ENCODE data around the gene PARD6B. TPM values are rescaled to one million over a fixed set of nuclear protein-coding genes. Genes with fewer than 3 reads are reported as not detected.

Gene PARD6B
- total RNA-seq, 1 donor from 2014 or later, result 7.1 TPM

DNA sequence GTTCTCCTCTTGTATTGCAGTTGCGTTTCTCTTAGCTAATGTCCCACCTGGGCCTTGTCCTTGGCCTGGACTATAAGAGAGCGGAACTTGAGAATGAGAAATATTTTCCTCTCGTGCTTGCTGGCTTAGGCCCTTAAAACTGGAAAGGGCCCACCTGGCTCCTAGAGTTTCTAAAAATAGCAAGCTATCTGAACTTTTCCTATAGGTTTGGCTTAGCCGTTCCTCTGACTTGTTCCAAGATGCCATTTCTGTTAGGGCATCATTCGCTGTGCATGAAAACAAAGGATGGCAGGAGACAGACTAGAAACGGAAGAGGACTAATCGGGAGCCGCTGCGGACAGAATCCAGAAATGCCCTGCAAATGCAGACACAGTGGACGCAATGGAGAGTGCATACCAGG is 44.6 kb upstream of the PARD6B start:
- no peak for DNase-seq (ENCODE audit: low spot score)
- Mint-ChIP-seq H3K4me3 (ENCODE audit: unreplicated experiment) (no peak overlapping the region), H3K4me1 (ENCODE audit: unreplicated experiment) (peaks cover 22% of the 10 kb centered on the region), H3K27ac (ENCODE audit: unreplicated experiment) (no peak overlapping the region), H3K27me3 (ENCODE audit: unreplicated experiment) (peaks cover 5% of the 10 kb centered on the region), H3K9me3 (ENCODE audit: unreplicated experiment) (no peaks in the 10 kb centered on the region), H3K36me3 (ENCODE audit: low read depth, unreplicated experiment) (peaks cover 4% of the 10 kb centered on the region)
- TF ChIP-seq, protein P1, sequence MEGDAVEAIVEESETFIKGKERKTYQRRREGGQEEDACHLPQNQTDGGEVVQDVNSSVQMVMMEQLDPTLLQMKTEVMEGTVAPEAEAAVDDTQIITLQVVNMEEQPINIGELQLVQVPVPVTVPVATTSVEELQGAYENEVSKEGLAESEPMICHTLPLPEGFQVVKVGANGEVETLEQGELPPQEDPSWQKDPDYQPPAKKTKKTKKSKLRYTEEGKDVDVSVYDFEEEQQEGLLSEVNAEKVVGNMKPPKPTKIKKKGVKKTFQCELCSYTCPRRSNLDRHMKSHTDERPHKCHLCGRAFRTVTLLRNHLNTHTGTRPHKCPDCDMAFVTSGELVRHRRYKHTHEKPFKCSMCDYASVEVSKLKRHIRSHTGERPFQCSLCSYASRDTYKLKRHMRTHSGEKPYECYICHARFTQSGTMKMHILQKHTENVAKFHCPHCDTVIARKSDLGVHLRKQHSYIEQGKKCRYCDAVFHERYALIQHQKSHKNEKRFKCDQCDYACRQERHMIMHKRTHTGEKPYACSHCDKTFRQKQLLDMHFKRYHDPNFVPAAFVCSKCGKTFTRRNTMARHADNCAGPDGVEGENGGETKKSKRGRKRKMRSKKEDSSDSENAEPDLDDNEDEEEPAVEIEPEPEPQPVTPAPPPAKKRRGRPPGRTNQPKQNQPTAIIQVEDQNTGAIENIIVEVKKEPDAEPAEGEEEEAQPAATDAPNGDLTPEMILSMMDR (IDR thresholded peaks at IDR 0.05; ENCODE audit: unreplicated experiment), result no peak

DNA sequence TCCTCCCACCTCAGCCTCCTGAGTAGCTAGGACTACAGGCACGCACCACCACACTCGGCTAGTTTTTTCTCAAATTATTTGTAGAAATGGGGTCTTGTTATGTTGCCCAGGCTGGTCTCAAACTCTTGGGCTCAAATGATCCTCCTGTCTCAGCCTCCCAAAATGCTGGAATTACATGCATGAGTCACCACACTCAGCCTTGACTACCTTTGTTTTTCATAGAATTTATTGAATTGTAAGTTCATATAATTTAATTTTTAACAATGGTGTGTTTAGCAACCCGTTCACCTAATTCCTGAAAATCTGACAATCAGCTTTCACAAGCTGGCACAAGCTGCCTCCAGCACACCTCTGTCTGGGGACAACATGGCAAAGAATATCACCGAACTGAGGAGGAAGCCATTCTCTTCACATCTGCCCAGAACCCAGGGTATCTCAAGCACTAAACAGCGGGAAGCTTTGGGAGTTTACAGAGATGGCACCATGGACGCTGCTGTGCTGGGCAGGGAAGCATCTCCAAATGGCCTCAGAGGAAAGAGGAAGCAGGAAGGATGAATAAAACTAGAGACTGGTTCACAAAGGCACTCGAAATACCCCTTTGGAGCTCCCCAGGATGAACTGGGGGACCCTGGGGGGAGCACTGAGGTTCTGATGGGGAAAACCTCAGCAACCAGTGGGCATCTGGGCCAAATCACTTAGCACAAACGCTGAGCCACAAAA is 43.0 kb upstream of the PARD6B start:
- no peak overlapping the region for H3K4me3 Mint-ChIP-seq (ENCODE audit: unreplicated experiment)
- peaks cover 4% of the 10 kb centered on the region for H3K36me3 Mint-ChIP-seq (ENCODE audit: low read depth, unreplicated experiment)
- no peak for DNase-seq (ENCODE audit: low spot score)
- peaks cover 5% of the 10 kb centered on the region for H3K27me3 Mint-ChIP-seq (ENCODE audit: unreplicated experiment)
- peaks cover 28% of the 10 kb centered on the region for H3K4me1 Mint-ChIP-seq (ENCODE audit: unreplicated experiment)
- no peak overlapping the region for H3K27ac Mint-ChIP-seq (ENCODE audit: unreplicated experiment)
- TF ChIP-seq, protein P1 (IDR thresholded peaks at IDR 0.05; ENCODE audit: unreplicated experiment), result no peak
- H3K9me3 Mint-ChIP-seq (ENCODE audit: unreplicated experiment), result no peaks in the 10 kb centered on the region

DNA sequence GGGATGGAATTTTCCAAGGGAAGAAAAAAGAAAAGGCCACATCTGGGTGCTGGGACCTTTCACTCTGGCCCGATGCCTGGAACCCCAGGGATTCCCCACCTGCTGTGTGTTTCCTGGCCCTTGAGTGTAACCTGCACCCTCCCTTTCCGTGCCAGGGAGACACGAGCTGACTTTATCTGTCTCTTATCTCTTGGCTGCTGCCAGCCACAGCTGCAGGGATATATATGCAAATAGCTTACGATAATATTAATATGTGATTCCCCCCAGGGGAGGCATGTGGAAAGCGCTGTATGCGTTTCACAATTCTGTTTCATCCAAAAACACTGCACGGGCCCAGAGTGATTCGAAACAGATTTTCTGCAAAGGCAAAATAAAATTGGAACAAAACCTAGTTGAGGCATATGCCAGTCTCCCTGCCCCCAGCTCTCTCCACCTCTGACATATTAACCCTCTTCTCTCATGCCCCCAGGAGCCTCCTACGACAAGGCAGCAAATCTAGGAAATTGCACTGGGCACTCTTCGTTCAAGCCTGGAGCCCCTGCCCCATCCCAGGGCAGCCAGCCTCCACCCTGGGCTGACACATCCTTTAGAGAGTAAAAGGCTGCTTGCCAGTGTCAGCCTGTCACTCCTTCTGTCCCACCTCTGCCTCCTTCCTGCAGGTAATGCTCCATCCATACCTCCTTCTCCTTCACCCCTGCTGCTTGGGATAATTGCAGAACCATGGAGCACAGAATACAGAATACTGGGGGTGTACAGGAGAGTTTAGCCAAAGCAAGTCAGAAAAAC is 41.3 kb upstream of the PARD6B start:
- Mint-ChIP-seq H3K27ac (ENCODE audit: unreplicated experiment) (no peak overlapping the region), H3K36me3 (ENCODE audit: low read depth, unreplicated experiment) (no peaks in the 10 kb centered on the region), H3K4me3 (ENCODE audit: unreplicated experiment) (peak overlapping the region; percentile 90), H3K4me1 (ENCODE audit: unreplicated experiment) (peaks cover 34% of the 10 kb centered on the region), H3K9me3 (ENCODE audit: unreplicated experiment) (no peaks in the 10 kb centered on the region), H3K27me3 (ENCODE audit: unreplicated experiment) (peaks cover 5% of the 10 kb centered on the region)
- TF ChIP-seq, protein P1 (IDR thresholded peaks at IDR 0.05; ENCODE audit: unreplicated experiment), result no peak
- DNase-seq (ENCODE audit: low spot score), result no peak

DNA sequence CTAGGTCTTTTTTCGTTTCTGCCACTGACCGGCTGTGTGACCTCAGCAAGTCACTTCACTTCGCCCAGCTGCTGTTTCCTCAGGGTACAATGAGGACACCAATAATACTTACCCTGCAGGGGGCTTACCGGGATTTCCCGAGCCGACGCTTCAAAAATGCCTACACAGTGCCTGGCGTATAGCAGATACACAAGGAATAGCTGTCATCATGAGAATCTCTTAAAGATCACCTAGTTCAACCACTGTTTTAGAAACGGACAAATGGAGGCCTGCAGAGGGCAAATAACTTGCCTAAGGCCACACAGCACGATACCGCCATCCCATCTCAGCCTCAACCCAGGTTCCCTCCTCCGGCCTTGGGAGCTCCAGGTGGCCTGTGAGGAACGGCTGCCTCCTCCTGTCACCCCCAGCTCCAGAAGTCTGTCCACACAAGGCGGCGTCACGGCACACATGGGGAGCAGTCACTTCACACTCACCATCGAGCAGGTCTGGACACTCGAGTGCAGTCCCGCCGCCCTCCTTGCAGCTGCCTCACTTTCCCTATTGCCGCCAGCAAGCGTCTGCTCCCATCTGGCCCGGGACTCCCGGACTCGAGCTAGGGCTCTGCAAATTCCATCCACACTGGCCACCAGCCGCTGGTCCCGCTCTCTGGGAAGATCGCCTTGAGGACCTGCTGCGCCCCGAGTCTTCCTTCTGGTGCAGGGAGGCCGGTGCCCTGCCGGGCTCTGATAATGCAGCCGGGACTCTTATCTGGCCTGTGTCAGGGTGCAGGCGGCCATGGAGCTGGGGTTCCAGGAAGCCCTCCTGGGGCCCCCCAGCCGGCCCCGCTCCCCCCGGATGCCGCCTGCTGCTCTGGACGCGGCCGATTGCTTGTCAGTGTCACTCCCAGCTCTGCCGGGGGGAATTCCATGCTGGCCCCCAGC is 40.5 kb upstream of the PARD6B start, which contains the start of gene RIPOR3:
Gene RIPOR3 (minus strand): TSS at position 893 of the 923 bp plus-strand sequence. CDS start 414 bp downstream, at position 479.
- Mint-ChIP-seq H3K9me3 (ENCODE audit: unreplicated experiment) (no peaks in the 10 kb centered on the region), H3K36me3 (ENCODE audit: low read depth, unreplicated experiment) (no peaks in the 10 kb centered on the region), H3K4me1 (ENCODE audit: unreplicated experiment) (peaks cover 34% of the 10 kb centered on the region)

More for the DNA sequence above, 40.5 kb upstream of the PARD6B start, which contains the start of gene RIPOR3:
- H3K27ac Mint-ChIP-seq (ENCODE audit: unreplicated experiment), result peak within 1 kb of the TSS; percentile 5
- H3K4me3 Mint-ChIP-seq (ENCODE audit: unreplicated experiment), result peak within 1 kb of the TSS; percentile 90
- TF ChIP-seq, protein P1 (IDR thresholded peaks at IDR 0.05; ENCODE audit: unreplicated experiment), result no peak
- peak; percentile 35 for DNase-seq (ENCODE audit: low spot score)
- peaks cover 5% of the 10 kb centered on the region for H3K27me3 Mint-ChIP-seq (ENCODE audit: unreplicated experiment)

Measured in endothelial cell (in vitro differentiated cells).